GM12875 (cell line): ENCODE results near the gene UBQLN2.
"Not testable (repeated sequence)": the region's sequence is repeated elsewhere in the genome, so short reads cannot be mapped to it uniquely, and the experiment has no call there.

Source experiments
- H3K4me3 ChIP-seq: one replicate; pipeline ENCODE4 v1.5.1; 2011; ENCODE audit warnings: low read depth, low read length, control low read depth
- TF ChIP-seq, protein P1 (sequence below): IDR thresholded peaks from 2 replicates; pipeline ENCODE4 v1.5.1; 2011; ENCODE audit warnings: low read depth, mild to moderate bottlenecking, control low read depth, inconsistent platforms, low read length, moderate library complexity, borderline replicate concordance; ENCODE audit not compliant: insufficient read depth

Gene UBQLN2

DNA sequence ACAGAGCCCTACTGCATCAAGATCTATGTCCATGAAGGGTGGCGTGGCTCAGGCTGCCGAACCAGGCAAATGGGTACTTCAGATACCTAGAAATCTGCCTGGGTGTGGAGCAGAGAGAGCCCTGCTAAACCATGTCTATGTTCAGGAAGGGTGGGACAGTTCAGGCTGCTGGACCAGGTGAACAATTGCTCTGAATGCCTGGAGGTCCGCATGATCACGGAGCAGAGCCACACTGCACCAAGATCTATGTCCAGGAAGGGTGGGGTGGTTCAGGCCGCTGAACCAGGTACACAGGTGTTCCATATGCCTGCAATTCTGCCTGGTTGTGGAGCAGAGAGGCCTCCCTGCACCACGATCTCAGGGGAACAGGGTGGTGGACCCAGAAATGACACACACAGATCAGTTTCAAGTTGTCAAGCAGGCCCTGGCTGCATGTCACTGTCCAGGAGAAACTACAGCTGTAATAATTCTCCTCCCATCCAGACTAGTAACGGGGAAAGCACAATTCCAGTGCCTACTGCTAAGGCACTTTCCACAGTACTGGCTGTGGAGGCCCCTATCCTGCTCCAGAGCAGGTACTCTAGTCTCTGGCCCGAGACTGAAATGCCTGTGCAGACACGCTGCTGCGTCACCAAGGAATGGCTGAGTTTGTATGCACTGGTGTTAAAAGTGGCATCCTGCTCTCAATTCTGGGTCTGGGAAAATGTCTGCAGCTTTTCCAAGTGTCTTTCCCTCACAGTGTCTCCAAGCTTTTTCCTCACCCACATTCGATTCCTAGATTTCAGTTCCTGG, 25.2 kb downstream of the UBQLN2 start:
- H3K4me3 ChIP-seq, result no peak overlapping the region
- TF ChIP-seq, protein P1, sequence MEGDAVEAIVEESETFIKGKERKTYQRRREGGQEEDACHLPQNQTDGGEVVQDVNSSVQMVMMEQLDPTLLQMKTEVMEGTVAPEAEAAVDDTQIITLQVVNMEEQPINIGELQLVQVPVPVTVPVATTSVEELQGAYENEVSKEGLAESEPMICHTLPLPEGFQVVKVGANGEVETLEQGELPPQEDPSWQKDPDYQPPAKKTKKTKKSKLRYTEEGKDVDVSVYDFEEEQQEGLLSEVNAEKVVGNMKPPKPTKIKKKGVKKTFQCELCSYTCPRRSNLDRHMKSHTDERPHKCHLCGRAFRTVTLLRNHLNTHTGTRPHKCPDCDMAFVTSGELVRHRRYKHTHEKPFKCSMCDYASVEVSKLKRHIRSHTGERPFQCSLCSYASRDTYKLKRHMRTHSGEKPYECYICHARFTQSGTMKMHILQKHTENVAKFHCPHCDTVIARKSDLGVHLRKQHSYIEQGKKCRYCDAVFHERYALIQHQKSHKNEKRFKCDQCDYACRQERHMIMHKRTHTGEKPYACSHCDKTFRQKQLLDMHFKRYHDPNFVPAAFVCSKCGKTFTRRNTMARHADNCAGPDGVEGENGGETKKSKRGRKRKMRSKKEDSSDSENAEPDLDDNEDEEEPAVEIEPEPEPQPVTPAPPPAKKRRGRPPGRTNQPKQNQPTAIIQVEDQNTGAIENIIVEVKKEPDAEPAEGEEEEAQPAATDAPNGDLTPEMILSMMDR, result no peak

DNA sequence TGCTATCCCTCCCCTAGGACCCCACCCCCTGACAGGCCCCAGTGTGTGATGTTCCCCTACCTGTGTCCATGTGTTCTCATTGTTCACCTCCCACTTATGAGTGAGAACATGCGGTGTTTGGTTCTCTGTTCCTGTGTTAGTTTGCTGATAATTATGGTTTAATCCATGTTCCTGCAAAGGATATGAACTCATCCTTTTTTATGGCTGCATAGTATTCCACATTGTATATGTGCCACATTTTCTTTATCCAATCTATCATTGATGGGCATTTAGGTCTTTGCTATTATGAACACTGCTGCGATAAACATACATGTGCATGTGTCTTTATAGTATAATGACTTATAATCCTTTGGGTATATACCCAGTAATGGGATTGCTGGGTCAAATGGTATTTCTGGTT, 28.4 kb downstream of the UBQLN2 start:
- H3K4me3 ChIP-seq, result not testable (repeated sequence)

GRCh38 chrX:56600141-56600540, 36.7 kb downstream of the UBQLN2 start:
- TF ChIP-seq, protein P1, result no peak
- H3K4me3 ChIP-seq, result no peak overlapping the region

GRCh38 chrX:56600987-56601386, 37.6 kb downstream of the UBQLN2 start:
- TF ChIP-seq, protein P1, result no peak
- H3K4me3 ChIP-seq, result no peak overlapping the region

- TF ChIP-seq, protein P1, result no peak
- H3K4me3 ChIP-seq, result no peak overlapping the region
Observed at GRCh38 chrX:56615282-56615681, 51.9 kb downstream of the UBQLN2 start.
